ENCODE results near the gene CLMP. TPM values are rescaled to one million over a fixed set of nuclear protein-coding genes. Genes with fewer than 3 reads are reported as not detected.

The CLMP gene
- total and polyA plus RNA-seq, 2 experiments from 2014 or later, result 7.1 to 18.4 TPM

GRCh38 chr11:123214396-123214795 lies 19.3 kb upstream of the CLMP start:
- Histone ChIP-seq H3K9me2 (ENCODE audit: insufficient read depth) (no peaks in the 10 kb centered on the region), H3K36me3 (ENCODE audit: insufficient read depth) (no peaks in the 10 kb centered on the region), H2AFZ (no peak overlapping the region), H3K4me2 (no peak overlapping the region), H3K27me3 (ENCODE audit: insufficient read depth) (no peaks in the 10 kb centered on the region), H3K27ac (ENCODE audit: low read depth) (no peak overlapping the region), H3K4me3 (no peak overlapping the region), H3F3A (replicated peaks; ENCODE audit: low read depth) (peaks cover 15% of the 10 kb centered on the region; the same call in 1 of the 2 replicates), H3K4me1 (ENCODE audit: insufficient read depth) (peaks cover 50% of the 10 kb centered on the region), H4K20me1 (replicated peaks; ENCODE audit: insufficient read depth) (no peaks in the 10 kb centered on the region), H3K79me2 (replicated peaks; ENCODE audit: insufficient read depth) (no peaks in the 10 kb centered on the region)
- Mint-ChIP-seq H3K27me3 (ENCODE audit: insufficient read depth, low read depth, poor library complexity) (peaks cover 22% of the 10 kb centered on the region), H3K4me1 (peaks cover 43% of the 10 kb centered on the region), H3K27ac (no peak overlapping the region), H3K36me3 (ENCODE audit: low read depth) (peaks cover 8% of the 10 kb centered on the region; the same call in 1 of the 3 replicates), H3K9me3 (0 out of 3 replicates have a peak, but pooled peaks cover 2% of the 10 kb centered on the region), H3K4me3 (no peak overlapping the region)
- TF ChIP-seq ETS1 (IDR thresholded peaks at IDR 0.05) (no peak), CREB1 (CRISPR knock-in tag; IDR thresholded peaks at IDR 0.05; ENCODE audit: low read depth) (no peak), POLR2AphosphoS5 (IDR thresholded peaks at IDR 0.05; ENCODE audit: low read depth) (no peak), NANOG (IDR thresholded peaks at IDR 0.05; ENCODE audit: borderline replicate concordance) (no peak), CTCF (conservative IDR thresholded peaks at IDR 0.05; ENCODE audit: low read depth in 2 of 2) (no peak), ZNF462 (CRISPR knock-in tag; IDR thresholded peaks at IDR 0.05) (no peak), STAT1 (IDR thresholded peaks at IDR 0.05; ENCODE audit: unreplicated experiment) (no peak), ZNF331 (CRISPR knock-in tag; IDR thresholded peaks at IDR 0.05; ENCODE audit: low read depth) (no peak), JUNB (IDR thresholded peaks at IDR 0.05; ENCODE audit: unreplicated experiment) (no peak), EZH2 (IDR thresholded peaks at IDR 0.05; ENCODE audit: low read depth, unreplicated experiment) (no peak), ZNF114 (CRISPR knock-in tag; IDR thresholded peaks at IDR 0.05) (no peak), EZH2phosphoT487 (IDR thresholded peaks at IDR 0.05; ENCODE audit: unreplicated experiment) (no peak), REST (IDR thresholded peaks at IDR 0.05; ENCODE audit: unreplicated experiment) (no peak)
- ATAC-seq (no peak), DNase-seq (ENCODE audit: low spot score) (no peak)
